Lung (tissue), 12 donors: ENCODE results near the gene PFDN6. TPM values are rescaled to one million over a fixed set of nuclear protein-coding genes. Genes with fewer than 3 reads are reported as not detected.
"Not testable (repeated sequence)": the region's sequence is repeated elsewhere in the genome, so short reads cannot be mapped to it uniquely, and the experiment has no call there.

Source experiments
- ATAC-seq: fragments of 200-7000 bp; cut with Tn5 transposase; one replicate; pipeline ENCODE4 v1.9.1; 2020; ENCODE audit warnings: moderate number of reproducible peaks; ENCODE audit not compliant: insufficient read depth, low FRiP score
- DNase-seq, 3 donors: peaks; one replicate each; pipeline ENCODE4 v3.0.0-alpha.2; 2013 to 2017
- H3K27ac ChIP-seq, 2 donors: one replicate each; pipeline ENCODE4 v1.5.1; 2013; ENCODE audit warnings: mild to moderate bottlenecking in 2 of 2, moderate library complexity in 2 of 2, control low read depth in 1 of 2, inconsistent platforms in 1 of 2, low read depth in 1 of 2, low read length in 1 of 2
- H3K27me3 ChIP-seq, 3 donors: one replicate each; pipeline ENCODE4 v1.5.1; 2013; ENCODE audit warnings: low read length in 2 of 3; ENCODE audit not compliant: control insufficient read depth in 3 of 3, insufficient read depth in 3 of 3
- H3K36me3 ChIP-seq, 4 donors: one replicate each; pipeline ENCODE4 v1.5.1; 2013; ENCODE audit warnings: low read length in 4 of 4, mild to moderate bottlenecking in 1 of 4, moderate library complexity in 1 of 4; ENCODE audit not compliant: control insufficient read depth in 4 of 4, insufficient read depth in 4 of 4
- H3K4me1 ChIP-seq, 5 donors: one replicate each; pipeline ENCODE4 v1.5.1; 2013; ENCODE audit warnings: low read length in 5 of 5, mild to moderate bottlenecking in 2 of 5, moderate library complexity in 1 of 5; ENCODE audit not compliant: control insufficient read depth in 5 of 5, insufficient read depth in 5 of 5
- H3K4me3 ChIP-seq: one replicate; pipeline ENCODE4 v1.5.1; 2013; ENCODE audit warnings: mild to moderate bottlenecking, control low read depth, moderate library complexity
- H3K9ac ChIP-seq, 2 donors: one replicate each; pipeline ENCODE4 v1.5.1; 2013; ENCODE audit warnings: low read length in 2 of 2, control low read depth in 1 of 2; ENCODE audit not compliant: insufficient read depth in 1 of 2
- H3K9me3 ChIP-seq, 4 donors: one replicate each; pipeline ENCODE4 v1.5.1; 2013; ENCODE audit warnings: low read length in 3 of 4, mild to moderate bottlenecking in 1 of 4, moderate library complexity in 1 of 4; ENCODE audit not compliant: control insufficient read depth in 4 of 4, insufficient read depth in 3 of 4
- WGBS, 2 donors: extraction: QIAGEN DNeasy Blood & Tissue Kit; methylation state at CpG; one replicate each; pipeline ENCODE4 v1.1.7; 2013; 5-methylcytosine and 5-hydroxymethylcytosine counted together
- polyA plus RNA-seq, 2 donors: library from polyadenylated mRNA; stranded (reverse); fragments of 200-250 nt; gene quantifications; one replicate each; pipeline ENCODE4 v1.2.1, GENCODE V29; 2013
- total RNA-seq, 2 donors: library from RNA; depleted of rRNA in 1 of 2; stranded (reverse); fragments of >200 nt in 1 of 2; gene quantifications; one replicate each; pipeline ENCODE4 v1.2.1, GENCODE V29; 2014 to 2021
- TF ChIP-seq, protein P1 (sequence below): IDR thresholded peaks from 2 replicates; pipeline ENCODE4 v1.5.1; 2012; ENCODE audit warnings: mild to moderate bottlenecking; ENCODE audit errors: control extremely low read depth, extremely low read depth
- donor health status: control.
- donor health status: control.
- donor health status: Bipolar disorder and iron deficiency.
- donor health status: healthy.
- donor health status: DM: yes; HTN: yes; CAD: no.

PFDN6 gene
- total and polyA plus RNA-seq, 4 donors = 21.8 to 377 (median 77.7) TPM

- no peaks in the 10 kb centered on the region for H3K27me3 ChIP-seq
- no peak overlapping the region for H3K27ac ChIP-seq
- DNase-seq (no peak), ATAC-seq (no peak)
- TF ChIP-seq, protein P1, sequence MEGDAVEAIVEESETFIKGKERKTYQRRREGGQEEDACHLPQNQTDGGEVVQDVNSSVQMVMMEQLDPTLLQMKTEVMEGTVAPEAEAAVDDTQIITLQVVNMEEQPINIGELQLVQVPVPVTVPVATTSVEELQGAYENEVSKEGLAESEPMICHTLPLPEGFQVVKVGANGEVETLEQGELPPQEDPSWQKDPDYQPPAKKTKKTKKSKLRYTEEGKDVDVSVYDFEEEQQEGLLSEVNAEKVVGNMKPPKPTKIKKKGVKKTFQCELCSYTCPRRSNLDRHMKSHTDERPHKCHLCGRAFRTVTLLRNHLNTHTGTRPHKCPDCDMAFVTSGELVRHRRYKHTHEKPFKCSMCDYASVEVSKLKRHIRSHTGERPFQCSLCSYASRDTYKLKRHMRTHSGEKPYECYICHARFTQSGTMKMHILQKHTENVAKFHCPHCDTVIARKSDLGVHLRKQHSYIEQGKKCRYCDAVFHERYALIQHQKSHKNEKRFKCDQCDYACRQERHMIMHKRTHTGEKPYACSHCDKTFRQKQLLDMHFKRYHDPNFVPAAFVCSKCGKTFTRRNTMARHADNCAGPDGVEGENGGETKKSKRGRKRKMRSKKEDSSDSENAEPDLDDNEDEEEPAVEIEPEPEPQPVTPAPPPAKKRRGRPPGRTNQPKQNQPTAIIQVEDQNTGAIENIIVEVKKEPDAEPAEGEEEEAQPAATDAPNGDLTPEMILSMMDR = no peak
- H3K4me3 ChIP-seq = no peak overlapping the region
- peaks cover 0 to 19% (median 9%) of the 10 kb centered on the region in 4 donors for H3K36me3 ChIP-seq
- no peaks in the 10 kb centered on the region for H3K9me3 ChIP-seq
- H3K4me1 ChIP-seq = peaks cover 3 to 22% (median 6%) of the 10 kb centered on the region in 5 donors
- H3K9ac ChIP-seq = no peak overlapping the region
These were observed 36.6 kb upstream of the PFDN6 start for GRCh38 chr6:33252759-33253158.

- DNase-seq (no peak), ATAC-seq (no peak)
- no peak overlapping the region for H3K4me3 ChIP-seq
- TF ChIP-seq, protein P1 = no peak
- H3K27me3 ChIP-seq = no peaks in the 10 kb centered on the region
- peaks cover 0 to 19% (median 9%) of the 10 kb centered on the region in 4 donors for H3K36me3 ChIP-seq
- no peak overlapping the region for H3K27ac ChIP-seq
- 91 to 93% methylated on average over 4 of the region's 4 CpGs for WGBS, 2 donors
- H3K9ac ChIP-seq = no peak overlapping the region
- H3K4me1 ChIP-seq = peaks cover 0 to 10% (median 5%) of the 10 kb centered on the region in 5 donors
- H3K9me3 ChIP-seq = no peaks in the 10 kb centered on the region
These were observed 34.8 kb upstream of the PFDN6 start for GRCh38 chr6:33254591-33254990.

DNA sequence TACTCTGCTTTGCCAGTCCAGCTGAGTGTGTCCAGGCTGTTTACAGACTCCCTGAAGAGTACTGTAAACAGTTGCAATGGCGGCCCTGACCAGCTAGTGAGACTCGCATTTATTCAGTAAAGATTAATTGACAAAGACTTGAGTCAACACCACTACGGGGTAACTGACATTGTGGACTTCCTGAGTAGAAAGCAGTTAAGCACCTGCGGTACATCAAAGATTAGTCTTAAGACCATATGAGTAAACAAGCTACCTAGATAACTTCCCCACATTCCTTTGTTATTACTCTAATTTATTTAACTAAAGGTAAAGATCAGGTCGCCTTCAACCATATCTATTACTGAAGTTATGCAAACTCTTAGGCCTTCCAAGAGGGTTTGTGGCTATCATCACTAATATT is 30.4 kb upstream of the PFDN6 start:
- TF ChIP-seq, protein P1 = no peak
- Histone ChIP-seq H3K4me3 (no peak overlapping the region), H3K27ac (no peak overlapping the region), H3K4me1 (no peaks in the 10 kb centered on the region), H3K9me3 (no peaks in the 10 kb centered on the region), H3K9ac (no peak overlapping the region), H3K36me3 (peaks cover 3 to 24% (median 15%) of the 10 kb centered on the region in 4 donors), H3K27me3 (no peaks in the 10 kb centered on the region)
- no peak for ATAC-seq
- DNase-seq = no peak
- WGBS, 2 donors = 74 to 84% methylated on average over 5 of the region's 5 CpGs

GRCh38 chr6:33262490-33262889 is 26.9 kb upstream of the PFDN6 start:
- not testable (repeated sequence) for ATAC-seq, H3K27me3 ChIP-seq, DNase-seq, H3K27ac ChIP-seq, H3K9ac ChIP-seq, H3K4me1 ChIP-seq, H3K9me3 ChIP-seq, H3K4me3 ChIP-seq
- H3K36me3 ChIP-seq = peaks cover 4 to 49% (median 35%) of the 10 kb centered on the region in 4 donors
- 98 to 99% methylated on average over 3 of the region's 3 CpGs for WGBS, 2 donors
